Epithelial cell of proximal tubule (primary cell): ENCODE measurements around the gene SCFD2. TPM values are rescaled to one million over a fixed set of nuclear protein-coding genes. Genes with fewer than 3 reads are reported as not detected.
"Not testable (repeated sequence)": the region's sequence is repeated elsewhere in the genome, so short reads cannot be mapped to it uniquely, and the experiment has no call there.

Source experiments
- DNase-seq: peaks from one replicate; pipeline ENCODE4 v3.0.0-alpha.2; 2011; ENCODE audit warnings: low read depth
- H3K4me3 ChIP-seq: 2 replicates; pipeline ENCODE4 v1.5.1; 2011; ENCODE audit warnings: low read depth, mild to moderate bottlenecking, low read length
- CTCF ChIP-seq: conservative IDR thresholded peaks from 2 replicates; pipeline ENCODE4 v1.5.1; 2012; ENCODE audit warnings: low read depth, mild to moderate bottlenecking, low read length
- total RNA-seq: library from RNA; depleted of rRNA; stranded (reverse); fragments of >200 nt; gene quantifications from 2 replicates; pipeline ENCODE4 v1.2.3, GENCODE V29; 2015

Gene SCFD2
- total RNA-seq, 1 donor from 2014 or later: 8.9 TPM

- no peak overlapping the region for H3K4me3 ChIP-seq
- no peak for TF ChIP-seq CTCF
- DNase-seq: no peak
Observed at GRCh38 chr4:53152467-53152866, 213.4 kb downstream of the SCFD2 start.

- no peak for DNase-seq
- no peak for TF ChIP-seq CTCF
- H3K4me3 ChIP-seq: no peak overlapping the region
Observed at GRCh38 chr4:53151489-53151788, 214.4 kb downstream of the SCFD2 start.

- no peak overlapping the region for H3K4me3 ChIP-seq
- DNase-seq: no peak
- TF ChIP-seq CTCF: no peak
Observed at GRCh38 chr4:53150631-53151488, 215.0 kb downstream of the SCFD2 start.

GRCh38 chr4:53147711-53148110, 218.2 kb downstream of the SCFD2 start:
- no peak for TF ChIP-seq CTCF
- no peak overlapping the region for H3K4me3 ChIP-seq
- DNase-seq: no peak

- DNase-seq: no peak
- TF ChIP-seq CTCF: no peak
- no peak overlapping the region for H3K4me3 ChIP-seq
Observed at GRCh38 chr4:53147197-53147596, 218.7 kb downstream of the SCFD2 start.

- H3K4me3 ChIP-seq: no peak overlapping the region
- DNase-seq: no peak
- no peak for TF ChIP-seq CTCF
Observed at GRCh38 chr4:53141308-53141707, 224.6 kb downstream of the SCFD2 start.

GRCh38 chr4:53139256-53139655, 226.6 kb downstream of the SCFD2 start:
- not testable (repeated sequence) for H3K4me3 ChIP-seq, DNase-seq
